MM.1S (cell line): ENCODE data around the gene KCNC1.

ENCODE experiments used
- DNase-seq: peaks from one replicate; pipeline ENCODE4 v3.0.0-alpha.2; 2015
- H2AFZ ChIP-seq: fragments of 300-600 bp; sonication (generic); 2 replicates; pipeline ENCODE4 v1.6.0; 2016; ENCODE audit warnings: antibody characterized with exemption, low read length
- H3F3A ChIP-seq: fragments of 300-600 bp; sonication (generic); 2 replicates; pipeline ENCODE4 v1.6.1; 2016; ENCODE audit warnings: mild to moderate bottlenecking, antibody characterized with exemption, low read length, moderate library complexity, mixed read lengths; ENCODE audit not compliant: insufficient read depth
- H3K27ac ChIP-seq: fragments of 300-600 bp; sonication (generic); 2 replicates; pipeline ENCODE4 v1.5.1; 2016; ENCODE audit warnings: mild to moderate bottlenecking, low read length
- H3K27me3 ChIP-seq: fragments of 300-600 bp; sonication (generic); replicated peaks from 2 replicates; pipeline ENCODE4 v1.6.0; 2016; ENCODE audit warnings: low read length; ENCODE audit not compliant: insufficient read depth
- H3K36me3 ChIP-seq: fragments of 300-600 bp; sonication (generic); replicated peaks from 2 replicates; pipeline ENCODE4 v1.6.1; 2016; ENCODE audit warnings: mild to moderate bottlenecking, low read length, mixed read lengths; ENCODE audit not compliant: insufficient read depth
- H3K4me1 ChIP-seq: fragments of 300-600 bp; sonication (generic); 2 replicates; pipeline ENCODE4 v1.6.1; 2016; ENCODE audit warnings: low read length, mixed read lengths
- H3K4me2 ChIP-seq: fragments of 300-600 bp; sonication (generic); 2 replicates; pipeline ENCODE4 v1.6.0; 2016; ENCODE audit warnings: low read depth, low read length
- H3K4me3 ChIP-seq: fragments of 300-600 bp; sonication (generic); 2 replicates; pipeline ENCODE4 v1.5.1; 2016; ENCODE audit warnings: low read length, mixed read lengths
- H3K79me2 ChIP-seq: fragments of 300-600 bp; sonication (generic); 2 replicates; pipeline ENCODE4 v1.6.1; 2016; ENCODE audit warnings: mixed run types, low read length, mixed read lengths
- H3K9ac ChIP-seq: fragments of 300-600 bp; sonication (generic); 2 replicates; pipeline ENCODE4 v1.6.1; 2016; ENCODE audit warnings: low read length, mixed read lengths
- H3K9me2 ChIP-seq: fragments of 300-600 bp; sonication (generic); replicated peaks from 2 replicates; pipeline ENCODE4 v1.6.1; 2016; ENCODE audit warnings: mild to moderate bottlenecking, low read length, mixed read lengths; ENCODE audit not compliant: insufficient read depth
- H3K9me3 ChIP-seq: fragments of 300-600 bp; sonication (generic); replicated peaks from 2 replicates; pipeline ENCODE4 v1.6.1; 2016; ENCODE audit warnings: mild to moderate bottlenecking, low read length, mixed read lengths; ENCODE audit not compliant: insufficient read depth
- H4K20me1 ChIP-seq: fragments of 300-600 bp; sonication (generic); 2 replicates; pipeline ENCODE4 v1.6.1; 2016; ENCODE audit warnings: mild to moderate bottlenecking, low read length, moderate library complexity, mixed read lengths; ENCODE audit not compliant: insufficient read depth
- CTCF ChIP-seq: fragments of 300-600 bp; sonication (generic); IDR thresholded peaks from 2 replicates; pipeline ENCODE4 v1.5.1; 2016; ENCODE audit warnings: antibody characterized with exemption, low read length, mixed read lengths
- EZH2 ChIP-seq: fragments of 300-600 bp; sonication (generic); optimal IDR thresholded peaks from 2 replicates; pipeline ENCODE3; 2017; ENCODE audit warnings: low read depth, mild to moderate bottlenecking, antibody characterized with exemption, low read length, mixed read lengths
- EZH2phosphoT487 ChIP-seq: fragments of 300-600 bp; sonication (generic); IDR thresholded peaks from 2 replicates; pipeline ENCODE4 v1.6.1; 2018; ENCODE audit warnings: antibody characterized with exemption, low read length

KCNC1 gene

GRCh38 chr11:17735818-17736578 is 1.4 kb downstream of the KCNC1 start:
- DNase-seq = no peak
- Histone ChIP-seq H3K9ac (no peak overlapping the region), H3K4me1 (no peaks in the 10 kb centered on the region), H3K27me3 (peaks cover 49% of the 10 kb centered on the region), H3K4me2 (no peak overlapping the region), H4K20me1 (no peaks in the 10 kb centered on the region), H2AFZ (no peak overlapping the region), H3K79me2 (no peaks in the 10 kb centered on the region), H3F3A (no peaks in the 10 kb centered on the region), H3K36me3 (no peaks in the 10 kb centered on the region), H3K9me3 (no peaks in the 10 kb centered on the region), H3K9me2 (no peaks in the 10 kb centered on the region), H3K27ac (no peak overlapping the region), H3K4me3 (no peak overlapping the region)
- TF ChIP-seq EZH2 (no peak), EZH2phosphoT487 (no peak), CTCF (no peak)

- H3F3A ChIP-seq = no peaks in the 10 kb centered on the region
- H3K4me1 ChIP-seq = no peaks in the 10 kb centered on the region
- no peak overlapping the region for H3K27ac ChIP-seq
- no peaks in the 10 kb centered on the region for H3K9me3 ChIP-seq
- H2AFZ ChIP-seq = no peak overlapping the region
- no peak overlapping the region for H3K9ac ChIP-seq
- H3K79me2 ChIP-seq = no peaks in the 10 kb centered on the region
- no peaks in the 10 kb centered on the region for H4K20me1 ChIP-seq
- H3K36me3 ChIP-seq = no peaks in the 10 kb centered on the region
- no peak for DNase-seq
- TF ChIP-seq EZH2phosphoT487 (no peak), EZH2 (no peak), CTCF (no peak)
- H3K27me3 ChIP-seq = peaks cover 54% of the 10 kb centered on the region
- no peaks in the 10 kb centered on the region for H3K9me2 ChIP-seq
- H3K4me2 ChIP-seq = no peak overlapping the region
- H3K4me3 ChIP-seq = no peak overlapping the region
Observed at GRCh38 chr11:17736579-17736893, 2.0 kb downstream of the KCNC1 start.

GRCh38 chr11:17736930-17737817 is 2.6 kb downstream of the KCNC1 start:
- TF ChIP-seq CTCF (no peak), EZH2 (no peak), EZH2phosphoT487 (no peak)
- H3K9ac ChIP-seq = no peak overlapping the region
- H3K27ac ChIP-seq = no peak overlapping the region
- no peak overlapping the region for H3K4me3 ChIP-seq
- no peaks in the 10 kb centered on the region for H3K79me2 ChIP-seq
- H3K4me1 ChIP-seq = no peaks in the 10 kb centered on the region
- H2AFZ ChIP-seq = no peak overlapping the region
- H3K9me2 ChIP-seq = no peaks in the 10 kb centered on the region
- DNase-seq = no peak
- H4K20me1 ChIP-seq = no peaks in the 10 kb centered on the region
- no peaks in the 10 kb centered on the region for H3K36me3 ChIP-seq
- H3K9me3 ChIP-seq = no peaks in the 10 kb centered on the region
- peaks cover 60% of the 10 kb centered on the region for H3K27me3 ChIP-seq
- H3F3A ChIP-seq = no peaks in the 10 kb centered on the region
- no peak overlapping the region for H3K4me2 ChIP-seq
